B cell (primary cell): Measurements from ENCODE around the gene GPR4. TPM values are rescaled to one million over a fixed set of nuclear protein-coding genes. Genes with fewer than 3 reads are reported as not detected.

Experiments
- ATAC-seq: fragments of 200-7000 bp; cut with Tn5 transposase; one replicate; pipeline ENCODE4 v1.10.0; 2021; ENCODE audit warnings: low read depth, mild to moderate bottlenecking, moderate number of reproducible peaks, moderate library complexity
- CTCF ChIA-PET: fragments of 350-600 bp; sonication (Branson Sonifier 250); formaldehyde crosslinking; loops from one replicate; lab custom pipeline; 2021; ENCODE audit warnings: antibody characterized with exemption, inconsistent platforms; lab: Charles Lee
- POLR2A ChIA-PET: fragments of 350-600 bp; sonication (Branson Sonifier 250); formaldehyde crosslinking; loops from one replicate; lab custom pipeline; 2021; ENCODE audit warnings: antibody characterized with exemption; lab: Charles Lee
- DNase-seq: peaks from one replicate; pipeline ENCODE4 v3.0.0; 2013
- H2AFZ ChIP-seq: 2 replicates; pipeline ENCODE4 v1.6.1; 2012; ENCODE audit warnings: mild to moderate bottlenecking, low read depth, low read length; ENCODE audit not compliant: insufficient read depth, poor library complexity, severe bottlenecking
- H3K27ac ChIP-seq, 2 donors: 1 replicate in 1 of 2; 2 replicates in 1 of 2; pipeline ENCODE4 v1.5.1; 2012 to 2013; ENCODE audit warnings: low read length in 2 of 2, mild to moderate bottlenecking in 2 of 2, moderate library complexity in 1 of 2
- H3K27me3 ChIP-seq, 4 experiments: fragments of 200-600 bp in 1 of 4; sonication (generic) in 1 of 4; replicated peaks in 1 of 4; 1 replicate in 2 of 4; 2 replicates in 2 of 4; pipeline versions ENCODE4 v1.6.1 to v1.7.0; 2013 to 2016; ENCODE audit warnings: low read length in 3 of 4, mild to moderate bottlenecking in 2 of 4, mixed read lengths in 1 of 4, moderate library complexity in 1 of 4; ENCODE audit not compliant: insufficient read depth in 4 of 4, control insufficient read depth in 3 of 4; ENCODE audit errors: control extremely low read depth in 1 of 4
- H3K36me3 ChIP-seq, 2 experiments: replicated peaks in 1 of 2; 1 replicate in 1 of 2; 2 replicates in 1 of 2; pipeline versions ENCODE4 v1.6.1 to v1.7.1; 2013; ENCODE audit warnings: low read length in 1 of 2; ENCODE audit not compliant: insufficient read depth in 2 of 2, control insufficient read depth in 1 of 2; ENCODE audit errors: control extremely low read depth in 1 of 2, extremely low read depth in 1 of 2
- H3K4me1 ChIP-seq, 2 donors: fragments of 200-600 bp in 1 of 2; sonication (generic) in 1 of 2; 1 replicate in 1 of 2; 2 replicates in 1 of 2; pipeline versions ENCODE4 v1.5.1 to v1.6.1; 2013 to 2017; ENCODE audit warnings: low read length in 2 of 2; ENCODE audit not compliant: control insufficient read depth in 2 of 2, insufficient read depth in 2 of 2
- H3K4me2 ChIP-seq: replicated peaks from 2 replicates; pipeline ENCODE3; 2012; ENCODE audit warnings: mild to moderate bottlenecking, low read depth, low read length; ENCODE audit not compliant: poor library complexity, severe bottlenecking
- H3K4me3 ChIP-seq, 5 experiments: fragments of 200-600 bp in 1 of 5; sonication (generic) in 1 of 5; 1 replicate in 3 of 5; 2 replicates in 2 of 5; pipeline versions ENCODE4 v1.5.1 to v1.7.0; 2011 to 2016; ENCODE audit warnings: low read length in 4 of 5, mild to moderate bottlenecking in 4 of 5, low read depth in 2 of 5, control low read depth in 1 of 5, moderate library complexity in 1 of 5; ENCODE audit not compliant: insufficient read depth in 1 of 5; ENCODE audit errors: control extremely low read depth in 1 of 5, extremely low read depth in 1 of 5
- H3K79me2 ChIP-seq: fragments of 200-600 bp; sonication (generic); one replicate; pipeline ENCODE4 v1.6.0; 2016; ENCODE audit warnings: low read length; ENCODE audit not compliant: control insufficient read depth, insufficient read depth
- H3K9ac ChIP-seq: fragments of 200-600 bp; sonication (generic); 2 replicates; pipeline ENCODE4 v1.6.1; 2017; ENCODE audit warnings: mild to moderate bottlenecking, low read length, moderate library complexity
- H3K9me3 ChIP-seq, 3 donors: one replicate each; pipeline versions ENCODE4 v1.6.1 to v1.7.1; 2013; ENCODE audit warnings: low read length in 2 of 3; ENCODE audit not compliant: control insufficient read depth in 2 of 3, insufficient read depth in 1 of 3; ENCODE audit errors: control extremely low read depth in 1 of 3
- H4K20me1 ChIP-seq: 2 replicates; pipeline ENCODE4 v1.6.0; 2012; ENCODE audit warnings: mild to moderate bottlenecking, low read length; ENCODE audit not compliant: insufficient read depth, control insufficient read depth, poor library complexity, severe bottlenecking
- H3K27ac Mint-ChIP-seq: one replicate; pipeline ENCODE4 v1.8.0; 2021; ENCODE audit warnings: mixed read lengths
- H3K27me3 Mint-ChIP-seq: one replicate; pipeline ENCODE4 v1.8.0; 2021; ENCODE audit warnings: mixed read lengths
- H3K4me1 Mint-ChIP-seq: one replicate; pipeline ENCODE4 v1.8.0; 2021; ENCODE audit warnings: mixed read lengths
- H3K4me3 Mint-ChIP-seq: one replicate; pipeline ENCODE4 v1.8.0; 2021; ENCODE audit warnings: mixed read lengths
- H3K9me3 Mint-ChIP-seq: one replicate; pipeline ENCODE4 v1.8.0; 2022; ENCODE audit warnings: mixed read lengths; ENCODE audit not compliant: insufficient read depth
- CTCF ChIP-seq: fragments of 200-600 bp; IDR thresholded peaks from one replicate; pipeline ENCODE4 v1.8.0; 2022; ENCODE audit warnings: antibody characterized with exemption, mild to moderate bottlenecking
- EZH2 ChIP-seq: IDR thresholded peaks from 2 replicates; pipeline ENCODE4 v1.6.1; 2012; ENCODE audit warnings: borderline replicate concordance, low read depth, mild to moderate bottlenecking, moderate library complexity, low read length; ENCODE audit not compliant: insufficient read depth, poor library complexity, severe bottlenecking
- WGBS: methylation state at CpG from one replicate; pipeline ENCODE4 v1.1.5; 2013; ENCODE audit warnings: missing lambda C conversion rate; ENCODE audit not compliant: insufficient coverage; 5-methylcytosine and 5-hydroxymethylcytosine counted together
- intact Hi-C: fragments of 100-400 bp; cut with micrococcal nuclease; formaldehyde crosslinking; loops from one replicate; pipeline ENCODE4 v1.10.0; 2022
- polyA plus RNA-seq: library from polyadenylated mRNA; depleted of rRNA; stranded (reverse); fragments of >200 nt; gene quantifications from 2 replicates; pipeline ENCODE4 v1.2.3, GENCODE V29; 2012
- total RNA-seq, 2 donors: library from RNA; stranded (reverse); fragments of 120-200 nt in 1 of 2; gene quantifications; 1 replicate in 1 of 2; 2 replicates in 1 of 2; pipeline versions ENCODE4 v1.2.3 to v1.2.4, GENCODE V29; 2013 to 2022

Gene GPR4
- total and polyA plus RNA-seq, 2 donors (not counting 1 experiment from before 2014, with no cell fraction given) = not detected

- Histone ChIP-seq H3K4me2 (peak overlapping the region; percentile 98), H4K20me1 (no peaks in the 10 kb centered on the region), H3K27ac (no peak overlapping the region), H2AFZ (no peak overlapping the region), H3K79me2 (peaks cover 2% of the 10 kb centered on the region), H3K4me1 (peaks cover 33 to 59% of the 10 kb centered on the region in 2 donors), H3K27me3 (peaks cover 0 to 13% (median 5%) of the 10 kb centered on the region in 4 experiments), H3K4me3 (no peak overlapping the region), H3K9me3 (peaks cover 0 to 3% (median 0%) of the 10 kb centered on the region in 3 donors), H3K36me3 (no peaks in the 10 kb centered on the region), H3K9ac (no peak overlapping the region)
- Mint-ChIP-seq H3K4me1 (peaks cover 45% of the 10 kb centered on the region), H3K4me3 (no peak overlapping the region), H3K9me3 (peaks cover 3% of the 10 kb centered on the region), H3K27ac (no peak overlapping the region), H3K27me3 (peaks cover 6% of the 10 kb centered on the region)
- ATAC-seq (no peak), DNase-seq (peak; percentile 49)
- ChIA-PET CTCF (interaction anchor here (1.0 to 5.9 kb wide), 9 partner anchors 10 to 205 kb away, joined by 3 to 60 read pairs (median 6); partner anchors contain the start of genes QPCTL and SNRPD2), POLR2A (interaction anchor here (0.7 kb wide), 1 partner anchor 244 kb away, joined by 3 read pairs; no protein-coding TSS in a partner anchor)
- 49% methylated on average over 6 of the region's 14 CpGs for WGBS
- TF ChIP-seq EZH2 = no peak
- TF ChIP-seq CTCF = no peak
- intact Hi-C loops = loop anchor here (1.0 to 5.0 kb wide), 7 partner anchors 37 to 217 kb away; partner anchors contain the start of gene QPCTL
These were observed 42.1 kb upstream of the GPR4 start for GRCh38 chr19:45643927-45644771.
